ENCODE measurements around the gene PRDM16. TPM values are rescaled to one million over a fixed set of nuclear protein-coding genes. Genes with fewer than 3 reads are reported as not detected.

PRDM16 gene
- polyA plus RNA-seq, 3 donors = not detected

GRCh38 chr1:3363756-3364155 is 294.8 kb downstream of the PRDM16 start:
- H3K9me3 Mint-ChIP-seq = no peaks in the 10 kb centered on the region
- no peaks in the 10 kb centered on the region for H3K36me3 Mint-ChIP-seq
- no peak for DNase-seq
- H3K27me3 Mint-ChIP-seq (ENCODE audit: low read depth in 3 of 3) = peaks cover 8 to 30% (median 13%) of the 10 kb centered on the region in 3 donors
- Histone ChIP-seq H3K36me3 (replicated peaks in 1 of 2; ENCODE audit: control insufficient read depth in 1 of 2, insufficient read depth in 2 of 2, low read length in 2 of 2) (no peaks in the 10 kb centered on the region), H3K27ac (ENCODE audit: low read depth in 1 of 2, low read length in 2 of 2) (no peak overlapping the region), H4K20me1 (ENCODE audit: insufficient read depth, low read length) (no peaks in the 10 kb centered on the region), H3K79me2 (ENCODE audit: insufficient read depth, low read length) (no peaks in the 10 kb centered on the region), H3K9me3 (replicated peaks in 1 of 2; ENCODE audit: control insufficient read depth in 1 of 2, insufficient read depth in 1 of 2, low read length in 2 of 2) (no peaks in the 10 kb centered on the region), H3K4me2 (replicated peaks; ENCODE audit: extremely low read depth, low read length, poor library complexity, severe bottlenecking) (no peak overlapping the region), H3K9ac (ENCODE audit: insufficient read depth, low read length, poor library complexity, severe bottlenecking) (no peak overlapping the region), H3K27me3 (ENCODE audit: control insufficient read depth in 2 of 2, insufficient read depth in 2 of 2, low read length in 2 of 2) (no peaks in the 10 kb centered on the region), H3K4me1 (ENCODE audit: control insufficient read depth in 1 of 2, insufficient read depth in 2 of 2, low read length in 2 of 2) (no peaks in the 10 kb centered on the region), H3K4me3 (replicated peaks in 1 of 3; ENCODE audit: low read depth in 2 of 3, low read length in 3 of 3) (no peak overlapping the region), H2AFZ (ENCODE audit: insufficient read depth, low read depth, low read length, poor library complexity, severe bottlenecking) (no peak overlapping the region)
- intact Hi-C loops (cut with micrococcal nuclease) = no loop called here
- H3K4me3 Mint-ChIP-seq = no peak overlapping the region
- WGBS (ENCODE audit: insufficient coverage) = 94% methylated on average over 7 of the region's 16 CpGs
- no peak overlapping the region for H3K27ac Mint-ChIP-seq
- TF ChIP-seq CTCF (IDR thresholded peaks at IDR 0.05) = no peak
- H3K4me1 Mint-ChIP-seq = no peaks in the 10 kb centered on the region

- no peaks in the 10 kb centered on the region for H3K36me3 ChIP-seq (replicated peaks in 1 of 2; ENCODE audit: control insufficient read depth in 1 of 2, insufficient read depth in 2 of 2, low read length in 2 of 2)
- no peak overlapping the region for H3K27ac ChIP-seq (ENCODE audit: low read depth in 1 of 2, low read length in 2 of 2)
- H3K36me3 Mint-ChIP-seq = no peaks in the 10 kb centered on the region
- H4K20me1 ChIP-seq (ENCODE audit: insufficient read depth, low read length) = no peaks in the 10 kb centered on the region
- H3K27me3 Mint-ChIP-seq (ENCODE audit: low read depth in 3 of 3) = peaks cover 8 to 30% (median 14%) of the 10 kb centered on the region in 3 donors
- no peak overlapping the region for H3K4me2 ChIP-seq (replicated peaks; ENCODE audit: extremely low read depth, low read length, poor library complexity, severe bottlenecking)
- H3K4me3 Mint-ChIP-seq = no peak overlapping the region
- no peaks in the 10 kb centered on the region for H3K9me3 ChIP-seq (replicated peaks in 1 of 2; ENCODE audit: control insufficient read depth in 1 of 2, insufficient read depth in 1 of 2, low read length in 2 of 2)
- no peak overlapping the region for H3K4me3 ChIP-seq (replicated peaks in 1 of 3; ENCODE audit: low read depth in 2 of 3, low read length in 3 of 3)
- no peak overlapping the region for H2AFZ ChIP-seq (ENCODE audit: insufficient read depth, low read depth, low read length, poor library complexity, severe bottlenecking)
- no peak for DNase-seq
- no peak for TF ChIP-seq CTCF (IDR thresholded peaks at IDR 0.05)
- H3K27me3 ChIP-seq (ENCODE audit: control insufficient read depth in 2 of 2, insufficient read depth in 2 of 2, low read length in 2 of 2) = no peaks in the 10 kb centered on the region
- no peak overlapping the region for H3K27ac Mint-ChIP-seq
- no peak overlapping the region for H3K9ac ChIP-seq (ENCODE audit: insufficient read depth, low read length, poor library complexity, severe bottlenecking)
- H3K4me1 Mint-ChIP-seq = no peaks in the 10 kb centered on the region
- no peaks in the 10 kb centered on the region for H3K9me3 Mint-ChIP-seq
- H3K4me1 ChIP-seq (ENCODE audit: control insufficient read depth in 1 of 2, insufficient read depth in 2 of 2, low read length in 2 of 2) = no peaks in the 10 kb centered on the region
- intact Hi-C loops (cut with micrococcal nuclease) = no loop called here
- H3K79me2 ChIP-seq (ENCODE audit: insufficient read depth, low read length) = no peaks in the 10 kb centered on the region
- 19% methylated on average over 18 of the region's 18 CpGs for WGBS (ENCODE audit: insufficient coverage)
Observed at GRCh38 chr1:3364551-3364950, 295.5 kb downstream of the PRDM16 start.

Data from CD14-positive monocyte (primary cell).